ENCODE data around the gene C1QTNF3.

The C1QTNF3 gene

DNA sequence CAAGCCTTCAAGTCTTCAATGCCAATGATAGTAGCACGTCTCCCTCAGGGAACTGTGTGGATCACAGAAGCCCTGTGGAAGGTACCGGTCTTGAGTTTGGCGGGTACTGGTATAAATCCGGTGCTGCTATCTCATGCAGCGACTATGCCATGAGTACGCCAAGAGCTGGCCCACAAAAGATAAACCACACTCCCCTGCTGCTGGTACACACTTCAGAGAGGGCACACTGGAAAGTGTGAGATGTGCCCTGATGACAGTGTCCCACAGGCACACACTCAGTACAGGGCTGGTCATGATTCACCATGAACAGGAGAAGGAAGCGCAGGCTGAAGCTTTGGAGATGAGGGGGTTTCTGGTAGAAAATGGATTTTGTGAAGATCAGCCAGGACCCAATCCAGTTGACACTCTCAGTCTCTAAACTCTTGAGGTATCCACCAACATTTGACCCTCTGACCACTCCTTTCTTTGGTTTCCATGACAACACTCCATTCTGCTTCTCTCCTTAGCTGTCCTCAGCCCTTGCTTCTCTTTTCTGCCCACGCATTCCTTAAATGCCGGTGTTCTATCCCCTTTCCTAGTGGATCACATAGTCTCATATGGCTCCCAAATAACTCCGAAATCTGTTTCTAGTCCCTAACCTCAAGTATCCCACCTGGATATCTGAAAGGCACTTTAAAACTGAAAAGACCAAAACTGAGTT, 40.2 kb downstream of the C1QTNF3 start:
- no peak overlapping the region for H3K4me3 ChIP-seq (ENCODE audit: low read length)
- TF ChIP-seq, protein P1, sequence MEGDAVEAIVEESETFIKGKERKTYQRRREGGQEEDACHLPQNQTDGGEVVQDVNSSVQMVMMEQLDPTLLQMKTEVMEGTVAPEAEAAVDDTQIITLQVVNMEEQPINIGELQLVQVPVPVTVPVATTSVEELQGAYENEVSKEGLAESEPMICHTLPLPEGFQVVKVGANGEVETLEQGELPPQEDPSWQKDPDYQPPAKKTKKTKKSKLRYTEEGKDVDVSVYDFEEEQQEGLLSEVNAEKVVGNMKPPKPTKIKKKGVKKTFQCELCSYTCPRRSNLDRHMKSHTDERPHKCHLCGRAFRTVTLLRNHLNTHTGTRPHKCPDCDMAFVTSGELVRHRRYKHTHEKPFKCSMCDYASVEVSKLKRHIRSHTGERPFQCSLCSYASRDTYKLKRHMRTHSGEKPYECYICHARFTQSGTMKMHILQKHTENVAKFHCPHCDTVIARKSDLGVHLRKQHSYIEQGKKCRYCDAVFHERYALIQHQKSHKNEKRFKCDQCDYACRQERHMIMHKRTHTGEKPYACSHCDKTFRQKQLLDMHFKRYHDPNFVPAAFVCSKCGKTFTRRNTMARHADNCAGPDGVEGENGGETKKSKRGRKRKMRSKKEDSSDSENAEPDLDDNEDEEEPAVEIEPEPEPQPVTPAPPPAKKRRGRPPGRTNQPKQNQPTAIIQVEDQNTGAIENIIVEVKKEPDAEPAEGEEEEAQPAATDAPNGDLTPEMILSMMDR (conservative IDR thresholded peaks at IDR 0.05; ENCODE audit: low read length), result no peak
- DNase-seq (ENCODE audit: low read depth), result no peak

DNA sequence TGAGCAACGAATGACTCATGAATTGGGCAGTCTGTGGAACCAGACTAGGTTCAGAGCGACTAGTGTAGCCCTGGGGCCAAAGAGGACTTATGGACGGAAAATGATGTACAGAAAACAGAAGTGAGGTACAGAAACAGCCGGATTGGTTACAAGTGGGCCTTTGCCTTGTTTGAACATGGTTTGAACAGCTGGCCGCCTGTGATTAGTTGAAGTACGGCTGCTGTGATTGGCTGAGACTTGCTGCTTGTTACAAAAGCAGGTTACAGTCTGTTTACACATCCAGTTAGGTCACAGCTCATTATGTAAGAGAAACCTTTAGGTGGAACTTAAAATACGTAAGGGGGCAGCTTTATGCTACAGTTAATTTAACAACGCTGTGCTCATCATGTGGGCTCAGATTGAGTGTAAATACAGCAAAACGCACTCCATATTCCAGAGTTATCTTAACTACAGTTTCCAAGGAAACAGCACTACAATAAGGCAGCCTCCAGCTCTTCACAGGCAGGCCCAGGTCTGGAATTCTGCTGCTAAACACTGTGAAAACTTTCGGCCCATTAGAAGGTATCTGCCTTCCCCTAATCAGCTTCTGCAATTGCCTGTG, 41.7 kb downstream of the C1QTNF3 start:
- TF ChIP-seq, protein P1 (conservative IDR thresholded peaks at IDR 0.05; ENCODE audit: low read length), result no peak
- no peak for DNase-seq (ENCODE audit: low read depth)
- no peak overlapping the region for H3K4me3 ChIP-seq (ENCODE audit: low read length)

DNA sequence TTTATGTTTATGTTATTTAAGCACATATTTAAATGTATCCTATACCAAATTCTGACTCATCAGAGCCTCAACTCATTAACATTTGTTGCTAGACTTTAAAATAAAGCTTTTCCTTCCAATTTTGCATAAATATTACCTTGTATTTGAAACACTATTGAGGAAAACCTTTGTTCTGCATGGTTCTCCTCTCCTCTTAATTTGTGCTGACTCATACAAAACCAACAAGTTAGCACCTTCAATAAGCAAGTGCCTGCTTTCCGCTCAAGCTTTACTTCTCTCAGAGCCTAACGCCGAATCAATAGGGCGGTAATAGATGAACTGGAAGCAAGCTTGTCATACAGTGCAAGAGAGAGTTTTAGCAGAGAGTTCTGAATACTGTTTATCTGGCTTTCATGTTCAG, 43.0 kb downstream of the C1QTNF3 start:
- no peak for DNase-seq (ENCODE audit: low read depth)
- TF ChIP-seq, protein P1 (conservative IDR thresholded peaks at IDR 0.05; ENCODE audit: low read length), result no peak
- no peak overlapping the region for H3K4me3 ChIP-seq (ENCODE audit: low read length)

DNA sequence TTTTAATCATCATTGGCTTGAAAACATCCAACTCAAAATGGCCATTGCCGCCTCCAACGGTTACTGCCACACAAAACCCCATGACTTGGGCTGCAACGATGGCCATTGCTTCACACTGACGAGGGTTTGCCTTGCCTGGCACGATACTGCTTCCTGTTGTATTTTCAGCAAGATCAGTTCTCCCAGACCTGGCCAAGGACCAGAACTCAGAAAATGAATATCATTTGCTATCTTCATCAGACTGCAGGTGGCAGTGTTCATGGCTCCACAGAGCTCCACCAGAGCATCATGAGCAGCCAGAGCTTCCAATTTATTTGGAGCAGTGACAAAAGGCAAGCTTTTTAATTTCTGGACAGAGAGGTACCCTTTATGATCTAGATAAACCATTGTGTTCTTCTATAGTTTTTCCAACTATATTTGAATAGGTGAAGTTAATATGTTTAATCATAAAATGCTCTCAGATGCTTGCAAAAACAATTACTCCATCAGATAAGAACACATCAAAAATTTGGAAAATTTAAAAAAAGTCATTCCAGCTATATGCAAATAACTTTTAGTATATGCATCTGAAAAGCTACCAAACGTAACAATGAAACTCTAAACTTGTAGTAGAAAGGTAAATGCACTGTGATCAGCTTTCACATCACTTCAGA, 45.6 kb downstream of the C1QTNF3 start:
- no peak overlapping the region for H3K4me3 ChIP-seq (ENCODE audit: low read length)
- TF ChIP-seq, protein P1 (conservative IDR thresholded peaks at IDR 0.05; ENCODE audit: low read length), result peak; percentile 88
- peak; percentile 93 for DNase-seq (ENCODE audit: low read depth)

DNA sequence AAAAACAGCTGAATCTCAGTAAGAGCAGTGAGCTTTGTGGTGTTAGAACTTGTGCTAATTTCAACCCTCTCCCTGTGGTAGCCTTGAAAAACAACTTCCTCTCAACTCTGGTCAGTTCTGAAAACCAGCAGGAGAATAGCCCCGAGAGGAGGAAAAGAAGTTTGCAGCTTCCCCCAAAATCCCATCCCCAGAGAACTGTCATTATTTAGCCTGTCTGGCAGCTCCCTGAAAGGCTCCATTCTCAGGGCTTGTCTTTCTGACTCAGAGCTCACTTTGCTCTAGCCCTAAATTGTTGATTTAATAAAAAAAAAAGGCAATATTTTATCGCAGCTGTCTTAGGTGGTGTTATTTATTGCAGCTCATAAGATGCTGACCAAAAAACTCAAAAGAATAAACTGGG, 47.1 kb downstream of the C1QTNF3 start:
- no peak overlapping the region for H3K4me3 ChIP-seq (ENCODE audit: low read length)
- DNase-seq (ENCODE audit: low read depth), result no peak
- TF ChIP-seq, protein P1 (conservative IDR thresholded peaks at IDR 0.05; ENCODE audit: low read length), result no peak

DNA sequence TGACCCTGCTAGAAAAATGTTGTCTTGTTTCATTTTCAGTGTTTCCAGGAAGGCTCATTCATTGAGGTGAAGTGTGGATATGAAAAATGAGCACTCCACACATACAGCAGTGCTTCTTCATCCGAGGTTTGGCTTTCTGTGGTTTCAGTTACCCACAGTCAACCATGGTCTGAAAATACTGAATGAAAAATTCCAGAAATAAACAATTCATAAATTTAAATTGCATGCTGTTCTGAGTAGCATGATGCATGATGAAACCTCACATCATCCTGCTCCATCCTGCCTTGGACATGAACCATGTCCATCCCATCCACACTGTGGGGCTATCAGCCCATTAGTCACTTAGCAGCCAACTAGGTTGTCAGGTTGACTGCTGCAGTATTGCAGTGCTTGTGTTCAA, 48.2 kb downstream of the C1QTNF3 start:
- TF ChIP-seq, protein P1 (conservative IDR thresholded peaks at IDR 0.05; ENCODE audit: low read length), result peak; percentile 41
- H3K4me3 ChIP-seq (ENCODE audit: low read length), result no peak overlapping the region
- DNase-seq (ENCODE audit: low read depth), result peak; percentile 90

DNA sequence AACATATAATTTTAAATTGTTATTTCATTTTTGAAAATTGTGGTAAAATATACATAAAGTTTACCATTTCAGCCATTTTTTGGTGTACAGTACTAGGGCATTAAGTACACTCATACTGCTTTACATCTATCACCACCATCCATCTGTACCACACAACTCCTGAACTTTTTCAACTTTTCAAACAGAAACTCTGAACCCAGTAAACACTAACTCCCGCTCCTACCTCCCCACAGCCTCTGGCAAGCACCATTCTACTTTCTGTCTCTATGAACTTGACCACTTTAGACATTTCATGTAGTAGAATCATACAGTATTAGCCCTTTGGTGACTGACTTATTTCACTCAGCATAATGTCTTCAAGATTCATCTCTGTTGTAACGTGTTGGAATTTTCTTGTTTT, 50.1 kb downstream of the C1QTNF3 start:
- TF ChIP-seq, protein P1 (conservative IDR thresholded peaks at IDR 0.05; ENCODE audit: low read length), result no peak
- no peak overlapping the region for H3K4me3 ChIP-seq (ENCODE audit: low read length)
- DNase-seq (ENCODE audit: low read depth), result no peak

All from AG10803 (cell line).